NCI-H2227 (cell line): Measurements from ENCODE around the gene GPC3.

Source experiments
- DNase-seq: peaks from one replicate; lab custom pipeline; 2025; ENCODE audit not compliant: unreplicated experiment; lab: John Stamatoyannopoulos, UW

Gene GPC3

GRCh38 chrX:133971586-133971985 lies 13.8 kb downstream of the GPC3 start:
- no peak for DNase-seq

GRCh38 chrX:133970076-133970475 lies 15.3 kb downstream of the GPC3 start:
- no peak for DNase-seq

- no peak for DNase-seq
Measured at GRCh38 chrX:133969191-133969590, 16.2 kb downstream of the GPC3 start.

- no peak for DNase-seq
Measured at GRCh38 chrX:133968109-133968508, 17.3 kb downstream of the GPC3 start.

GRCh38 chrX:133966199-133966598 lies 19.2 kb downstream of the GPC3 start:
- no peak for DNase-seq

- no peak for DNase-seq
Measured at GRCh38 chrX:133965321-133965720, 20.1 kb downstream of the GPC3 start.

GRCh38 chrX:133961046-133961445 lies 24.3 kb downstream of the GPC3 start:
- DNase-seq: no peak

- no peak for DNase-seq
Measured at GRCh38 chrX:133959972-133960371, 25.4 kb downstream of the GPC3 start.

- DNase-seq: no peak
Measured at GRCh38 chrX:133958997-133959688, 26.3 kb downstream of the GPC3 start.

- no peak for DNase-seq
Measured at GRCh38 chrX:133956570-133957340, 28.6 kb downstream of the GPC3 start.

GRCh38 chrX:133953785-133954355 lies 31.5 kb downstream of the GPC3 start:
- no peak for DNase-seq

GRCh38 chrX:133953078-133953477 lies 32.3 kb downstream of the GPC3 start:
- no peak for DNase-seq

GRCh38 chrX:133951098-133951497 lies 34.3 kb downstream of the GPC3 start:
- no peak for DNase-seq

GRCh38 chrX:133950214-133950613 lies 35.2 kb downstream of the GPC3 start:
- no peak for DNase-seq

- DNase-seq: no peak
Measured at GRCh38 chrX:133948895-133949294, 36.5 kb downstream of the GPC3 start.

GRCh38 chrX:133947996-133948395 lies 37.4 kb downstream of the GPC3 start:
- no peak for DNase-seq

- DNase-seq: no peak
Measured at GRCh38 chrX:133947022-133947421, 38.4 kb downstream of the GPC3 start.

- no peak for DNase-seq
Measured at GRCh38 chrX:133943507-133943906, 41.9 kb downstream of the GPC3 start.

GRCh38 chrX:133939655-133940302 lies 45.6 kb downstream of the GPC3 start:
- no peak for DNase-seq

GRCh38 chrX:133938530-133938929 lies 46.9 kb downstream of the GPC3 start:
- DNase-seq: no peak

- no peak for DNase-seq
Measured at GRCh38 chrX:133937022-133937421, 48.4 kb downstream of the GPC3 start.

- DNase-seq: no peak
Measured at GRCh38 chrX:133935076-133935475, 50.3 kb downstream of the GPC3 start.
